ENCODE data around the gene GTF3A.

DNA sequence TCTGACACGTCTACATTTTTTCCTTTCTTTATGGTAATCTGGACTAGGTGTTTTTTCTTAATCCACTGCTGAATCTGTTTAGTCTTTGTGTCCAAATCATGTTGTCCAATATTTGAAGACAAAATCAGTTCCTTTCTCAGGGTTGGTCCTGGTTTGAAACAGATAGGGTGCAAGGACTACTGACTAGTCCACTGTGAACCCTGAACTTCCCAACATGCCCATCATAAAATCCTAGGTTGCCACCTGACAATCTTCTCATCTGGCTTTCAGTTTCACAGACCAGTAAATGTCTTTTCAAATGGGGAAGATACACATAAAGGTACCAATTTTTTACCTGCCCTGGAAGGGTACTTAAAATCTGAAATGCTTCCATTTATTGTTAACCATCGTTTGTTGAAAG lies 12.7 kb downstream of the GTF3A start:
- TF ChIP-seq, protein P1, sequence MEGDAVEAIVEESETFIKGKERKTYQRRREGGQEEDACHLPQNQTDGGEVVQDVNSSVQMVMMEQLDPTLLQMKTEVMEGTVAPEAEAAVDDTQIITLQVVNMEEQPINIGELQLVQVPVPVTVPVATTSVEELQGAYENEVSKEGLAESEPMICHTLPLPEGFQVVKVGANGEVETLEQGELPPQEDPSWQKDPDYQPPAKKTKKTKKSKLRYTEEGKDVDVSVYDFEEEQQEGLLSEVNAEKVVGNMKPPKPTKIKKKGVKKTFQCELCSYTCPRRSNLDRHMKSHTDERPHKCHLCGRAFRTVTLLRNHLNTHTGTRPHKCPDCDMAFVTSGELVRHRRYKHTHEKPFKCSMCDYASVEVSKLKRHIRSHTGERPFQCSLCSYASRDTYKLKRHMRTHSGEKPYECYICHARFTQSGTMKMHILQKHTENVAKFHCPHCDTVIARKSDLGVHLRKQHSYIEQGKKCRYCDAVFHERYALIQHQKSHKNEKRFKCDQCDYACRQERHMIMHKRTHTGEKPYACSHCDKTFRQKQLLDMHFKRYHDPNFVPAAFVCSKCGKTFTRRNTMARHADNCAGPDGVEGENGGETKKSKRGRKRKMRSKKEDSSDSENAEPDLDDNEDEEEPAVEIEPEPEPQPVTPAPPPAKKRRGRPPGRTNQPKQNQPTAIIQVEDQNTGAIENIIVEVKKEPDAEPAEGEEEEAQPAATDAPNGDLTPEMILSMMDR (IDR thresholded peaks at IDR 0.05) = no peak
- TF ChIP-seq POLR2A (IDR thresholded peaks at IDR 0.05) = no peak
